Daoy (cell line): ENCODE data around the gene PHF14. TPM values are rescaled to one million over a fixed set of nuclear protein-coding genes. Genes with fewer than 3 reads are reported as not detected.
A peak's percentile ranks its signal among the peaks of the same experiment; 100 is the strongest.

Source experiments
- DNase-seq: peaks from one replicate; pipeline ENCODE4 v3.0.0-alpha.2; 2015; ENCODE audit warnings: low read depth
- total RNA-seq: library from RNA; depleted of rRNA; stranded (reverse); fragments of >200 nt; shearing (Covaris generic); gene quantifications from 2 replicates; pipeline ENCODE4 v1.2.3, GENCODE V29; 2014

PHF14 gene
- total RNA-seq, 1 experiment from 2014 or later, result 38.6 TPM

GRCh38 chr7:11206177-11206899, 232.7 kb downstream of the PHF14 start:
- DNase-seq, result no peak

- DNase-seq, result no peak
Measured at GRCh38 chr7:11207565-11207964, 233.9 kb downstream of the PHF14 start.

- DNase-seq, result no peak
Measured at GRCh38 chr7:11208883-11209465, 235.3 kb downstream of the PHF14 start.

- no peak for DNase-seq
Measured at GRCh38 chr7:11210374-11210773, 236.7 kb downstream of the PHF14 start.

GRCh38 chr7:11212080-11212711, 238.5 kb downstream of the PHF14 start:
- peak; percentile 45 for DNase-seq

- DNase-seq, result no peak
Measured at GRCh38 chr7:11212816-11213215, 239.1 kb downstream of the PHF14 start.

GRCh38 chr7:11213266-11213665, 239.6 kb downstream of the PHF14 start:
- no peak for DNase-seq

GRCh38 chr7:11216276-11216675, 242.6 kb downstream of the PHF14 start:
- DNase-seq, result no peak

GRCh38 chr7:11217848-11218565, 244.3 kb downstream of the PHF14 start:
- no peak for DNase-seq
